Heart left ventricle (tissue), 16 donors: ENCODE data around the gene CHCHD1. TPM values are rescaled to one million over a fixed set of nuclear protein-coding genes. Genes with fewer than 3 reads are reported as not detected.

Experiments
- ATAC-seq, 4 donors: fragments of 200-7000 bp; cut with Tn5 transposase; one replicate each; pipeline ENCODE4 v1.9.1; 2020 to 2022; ENCODE audit warnings: moderate library complexity in 4 of 4, mild to moderate bottlenecking in 3 of 4, moderate number of reproducible peaks in 1 of 4
- DNase-seq, 5 donors: peaks; one replicate each; pipeline ENCODE4 v3.0.0-alpha.2; 2020
- H3K27ac ChIP-seq, 12 donors: fragments of 200-600 bp; sonication (generic) in 4 of 12; one replicate each; pipeline versions ENCODE4 v1.5.0 to v1.8.0; 2016 to 2022; ENCODE audit warnings: mild to moderate bottlenecking in 2 of 12
- H3K27me3 ChIP-seq, 9 donors: fragments of 200-600 bp; sonication (generic) in 2 of 9; one replicate each; pipeline versions ENCODE4 v1.5.1 to v1.8.0; 2016 to 2022; ENCODE audit warnings: mild to moderate bottlenecking in 3 of 9
- H3K36me3 ChIP-seq, 9 donors: fragments of 200-600 bp; sonication (generic) in 2 of 9; one replicate each; pipeline versions ENCODE4 v1.5.0 to v1.8.0; 2018 to 2022; ENCODE audit warnings: mild to moderate bottlenecking in 2 of 9
- H3K4me1 ChIP-seq, 12 donors: fragments of 200-600 bp; sonication (generic) in 4 of 12; one replicate each; pipeline versions ENCODE4 v1.5.0 to v1.8.0; 2016 to 2022; ENCODE audit warnings: mild to moderate bottlenecking in 3 of 12
- H3K4me3 ChIP-seq, 12 donors: fragments of 200-600 bp; sonication (generic) in 4 of 12; one replicate each; pipeline versions ENCODE4 v1.5.0 to v1.8.0; 2017 to 2022; ENCODE audit warnings: mild to moderate bottlenecking in 9 of 12, moderate library complexity in 4 of 12
- H3K9me3 ChIP-seq, 12 donors: fragments of 200-600 bp; sonication (generic) in 4 of 12; one replicate each; pipeline versions ENCODE4 v1.5.0 to v1.8.0; 2016 to 2022; ENCODE audit warnings: mild to moderate bottlenecking in 1 of 12
- CTCF ChIP-seq, 12 donors: fragments of 200-600 bp; sonication (generic) in 4 of 12; IDR thresholded peaks; one replicate each; pipeline versions ENCODE4 v1.5.0 to v1.8.0; 2018 to 2022; ENCODE audit warnings: antibody characterized with exemption in 12 of 12, mild to moderate bottlenecking in 5 of 12
- POLR2A ChIP-seq, 2 donors: fragments of 450-650 bp; IDR thresholded peaks; one replicate each; pipeline ENCODE4 v1.6.1; 2017; ENCODE audit warnings: antibody characterized with exemption in 2 of 2, mild to moderate bottlenecking in 2 of 2, moderate library complexity in 2 of 2
- WGBS, 4 donors: extraction: QIAGEN DNeasy Blood & Tissue Kit in 2 of 4; methylation state at CpG; one replicate each; pipeline versions ENCODE4 v1.1.5 to v1.1.7; 2013 to 2018; 5-methylcytosine and 5-hydroxymethylcytosine counted together
- intact Hi-C, 10 donors: fragments of 100-400 bp; cut with DNase I; formaldehyde crosslinking; loops; one replicate each; pipeline versions ENCODE4 v1.11.1 to v1.14.2; 2022
- polyA plus RNA-seq, 2 donors: library from polyadenylated mRNA; stranded (reverse); fragments of 200-250 nt; gene quantifications; one replicate each; pipeline ENCODE4 v1.2.3, GENCODE V29; 2013
- total RNA-seq, 9 donors: library from RNA; depleted of rRNA in 2 of 9; stranded (reverse); fragments of >200 nt in 2 of 9; fragmentation: NEBNext Ultra II Directional in 3 of 9; extraction: Animal tissue kit (Norgen Biotek cat#: 25700) in 3 of 9; gene quantifications; one replicate each; pipeline versions ENCODE4 v1.1.0 to v1.2.4, GENCODE V29; 2016 to 2023
- donor health status: ischemic (EF 13 %, LVEDD 7.1; RV severe dilation, severe dysfunction).
- donor health status: healthy with polysubstance abuse.
- donor health status: DM: no; HTN: yes; CAD: no.
- donor health status: DM: no; HTN: no; CAD: no.
- donor health status: ischemic (EF 25% LVEDD 6.9; RV normal size, moderate dysfunction).
- donor health status: ischemic (EF 25% LVEDD 5.7; RV mildly dilated, moderate dysfunction).
- donor health status: healthy.
- donor health status: DM: yes; HTN: yes; CAD: no.
- donor health status: ischemic (EF 35%, LVEDD 5.7; RV mildly dilated, moderate dysfunction).
- donor health status: nonischemic (EF 11% LVEDD 7.7; RV severe dilation, severe dysfunction).
- donor health status: DM: yes; HTN: yes; CAD: no.
- donor health status: PGD.
- donor health status: ischemic (EF 29% LVEDD 5.4; RV normal size, mild dysfunction).
- donor health status: nonischemic (EF 23%, LVEDD 6.1; RV moderate dilation, normal function).

Gene CHCHD1
- total and polyA plus RNA-seq, 11 donors = 17.3 to 77.9 (median 24.0) TPM

GRCh38 chr10:73761781-73762180, 20.1 kb upstream of the CHCHD1 start:
- H3K4me3 ChIP-seq = no peak overlapping the region
- no peaks in the 10 kb centered on the region for H3K27me3 ChIP-seq
- ATAC-seq = no peak
- H3K9me3 ChIP-seq = no peaks in the 10 kb centered on the region
- peaks cover 0 to 100% (median 90%) of the 10 kb centered on the region in 9 donors for H3K36me3 ChIP-seq
- 79 to 94% (median 86%) methylated on average over 1 of the region's 1 CpG for WGBS, 4 donors
- no peak for TF ChIP-seq CTCF (IDR thresholded peaks at IDR 0.05)
- no peak for TF ChIP-seq POLR2A (IDR thresholded peaks at IDR 0.05)
- intact Hi-C loops = no loop called here
- no peak overlapping the region for H3K27ac ChIP-seq
- no peak for DNase-seq
- H3K4me1 ChIP-seq = peaks cover 0 to 10% (median 0%) of the 10 kb centered on the region in 12 donors

GRCh38 chr10:73762915-73763314, 18.9 kb upstream of the CHCHD1 start:
- Histone ChIP-seq H3K4me1 (peaks cover 0 to 10% (median 0%) of the 10 kb centered on the region in 12 donors), H3K36me3 (peaks cover 0 to 100% (median 98%) of the 10 kb centered on the region in 9 donors), H3K9me3 (no peaks in the 10 kb centered on the region), H3K27ac (no peak overlapping the region), H3K27me3 (no peaks in the 10 kb centered on the region), H3K4me3 (no peak overlapping the region)
- intact Hi-C loops = no loop called here
- WGBS, 4 donors = 71 to 77% (median 74%) methylated on average over 2 of the region's 2 CpGs
- ATAC-seq (no peak), DNase-seq (no peak)
- no peak for TF ChIP-seq POLR2A (IDR thresholded peaks at IDR 0.05)
- TF ChIP-seq CTCF (IDR thresholded peaks at IDR 0.05) = no peak

GRCh38 chr10:73763343-73763742, 18.5 kb upstream of the CHCHD1 start:
- ATAC-seq = no peak
- intact Hi-C loops = no loop called here

GRCh38 chr10:73765066-73765465, 16.8 kb upstream of the CHCHD1 start:
- Histone ChIP-seq H3K27ac (no peak overlapping the region), H3K27me3 (no peaks in the 10 kb centered on the region), H3K9me3 (no peaks in the 10 kb centered on the region), H3K4me3 (no peak overlapping the region), H3K4me1 (peaks cover 0 to 3% (median 0%) of the 10 kb centered on the region in 12 donors), H3K36me3 (peaks cover 0 to 100% (median 100%) of the 10 kb centered on the region in 9 donors)
- WGBS, 4 donors = 93 to 95% (median 94%) methylated on average over 6 of the region's 6 CpGs
- ATAC-seq (no peak), DNase-seq (no peak)
- intact Hi-C loops = no loop called here
- TF ChIP-seq CTCF (IDR thresholded peaks at IDR 0.05) (no peak), POLR2A (IDR thresholded peaks at IDR 0.05) (no peak)

More at GRCh38 chr10:73763343-73763742, 18.5 kb upstream of the CHCHD1 start:
- WGBS, 4 donors = 91 to 98% (median 96%) methylated on average over 2 of the region's 2 CpGs
- no peaks in the 10 kb centered on the region for H3K27me3 ChIP-seq
- no peak overlapping the region for H3K27ac ChIP-seq
- no peaks in the 10 kb centered on the region for H3K9me3 ChIP-seq
- no peak overlapping the region for H3K4me3 ChIP-seq
- no peak for TF ChIP-seq CTCF (IDR thresholded peaks at IDR 0.05)
- no peak for TF ChIP-seq POLR2A (IDR thresholded peaks at IDR 0.05)
- peaks cover 0 to 10% (median 0%) of the 10 kb centered on the region in 12 donors for H3K4me1 ChIP-seq
- peaks cover 0 to 100% (median 100%) of the 10 kb centered on the region in 9 donors for H3K36me3 ChIP-seq
- no peak for DNase-seq
